Neural cell (in vitro differentiated cells): ENCODE results near the gene CDC123. TPM values are rescaled to one million over a fixed set of nuclear protein-coding genes. Genes with fewer than 3 reads are reported as not detected.
"Not testable (repeated sequence)": the region's sequence is repeated elsewhere in the genome, so short reads cannot be mapped to it uniquely, and the experiment has no call there.

Source experiments
- H2AFZ ChIP-seq: fragments of 200-600, 300-800 bp; sonication (generic), shearing (Covaris generic); 2 replicates; pipeline ENCODE4 v1.6.0; 2014; ENCODE audit warnings: low read depth, mild to moderate bottlenecking, antibody characterized with exemption, low read length, moderate library complexity
- H3F3A ChIP-seq: fragments of 200-600 bp; shearing (Covaris generic); 2 replicates; pipeline ENCODE4 v1.6.1; 2016; ENCODE audit warnings: mild to moderate bottlenecking, moderate library complexity, mixed read lengths, antibody characterized with exemption, low read length; ENCODE audit not compliant: insufficient read depth, poor library complexity, severe bottlenecking
- H3K27ac ChIP-seq: fragments of 200-600, 300-800 bp; sonication (generic), shearing (Covaris generic); 2 replicates; pipeline ENCODE4 v1.5.1; 2014; ENCODE audit warnings: mild to moderate bottlenecking, low read length, moderate library complexity
- H3K27me3 ChIP-seq: fragments of 300-800, 200-600 bp; sonication (generic), shearing (Covaris generic); 2 replicates; pipeline ENCODE4 v1.6.0; 2014; ENCODE audit warnings: mild to moderate bottlenecking, low read depth, low read length, moderate library complexity; ENCODE audit not compliant: insufficient read depth
- H3K36me3 ChIP-seq: fragments of 300-800, 200-600 bp; sonication (generic), shearing (Covaris generic); 2 replicates; pipeline ENCODE4 v1.5.1; 2014; ENCODE audit warnings: mild to moderate bottlenecking, antibody characterized with exemption, low read length, moderate library complexity; ENCODE audit not compliant: insufficient read depth
- H3K4me2 ChIP-seq: fragments of 300-800, 200-600 bp; sonication (generic), shearing (Covaris generic); 2 replicates; pipeline ENCODE4 v1.6.0; 2014; ENCODE audit warnings: mild to moderate bottlenecking, low read length
- H3K4me3 ChIP-seq: fragments of 300-800, 200-600 bp; sonication (generic), shearing (Covaris generic); 2 replicates; pipeline ENCODE4 v1.5.1; 2014; ENCODE audit warnings: mild to moderate bottlenecking, low read length, moderate library complexity
- H3K79me2 ChIP-seq: fragments of 200-600 bp; shearing (Covaris generic); replicated peaks from 2 replicates; pipeline ENCODE4 v1.6.0; 2014; ENCODE audit warnings: mild to moderate bottlenecking, low read length, moderate library complexity; ENCODE audit not compliant: insufficient read depth
- H3K9ac ChIP-seq: fragments of 300-800, 200-600 bp; sonication (generic), shearing (Covaris generic); 2 replicates; pipeline ENCODE4 v1.6.1; 2016; ENCODE audit warnings: mild to moderate bottlenecking, low read length, mixed read lengths
- H3K9me2 ChIP-seq: fragments of 200-600 bp; shearing (Covaris generic); 2 replicates; pipeline ENCODE4 v1.6.1; 2016; ENCODE audit warnings: mild to moderate bottlenecking, low read length, mixed read lengths; ENCODE audit not compliant: insufficient read depth
- H3K9me3 ChIP-seq: fragments of 200-600, 300-800 bp; sonication (generic), shearing (Covaris generic); 2 replicates; pipeline ENCODE4 v1.6.1; 2016; ENCODE audit warnings: mild to moderate bottlenecking, mixed run types, low read length, moderate library complexity, mixed read lengths
- H4K20me1 ChIP-seq: fragments of 200-600 bp; shearing (Covaris generic); 2 replicates; pipeline ENCODE4 v1.6.1; 2016; ENCODE audit warnings: mild to moderate bottlenecking, mixed run types; ENCODE audit not compliant: insufficient read depth
- CTCF ChIP-seq: fragments of 450-650 bp; IDR thresholded peaks from 2 replicates; pipeline ENCODE4 v1.5.1; 2014; ENCODE audit warnings: antibody characterized with exemption, mild to moderate bottlenecking, moderate library complexity; ENCODE audit not compliant: poor library complexity, severe bottlenecking
- EP300 ChIP-seq: fragments of 450-650 bp; conservative IDR thresholded peaks from 2 replicates; pipeline ENCODE4 v1.6.1; 2014; ENCODE audit warnings: antibody characterized with exemption, mild to moderate bottlenecking, moderate library complexity; ENCODE audit not compliant: poor library complexity, severe bottlenecking
- EZH2 ChIP-seq: fragments of 200-600, 300-800 bp; shearing (Covaris generic), sonication (generic); IDR thresholded peaks from 2 replicates; pipeline ENCODE4 v1.6.1; 2014; ENCODE audit warnings: antibody characterized with exemption, low read length, borderline replicate concordance, mild to moderate bottlenecking; ENCODE audit not compliant: insufficient read depth, poor library complexity, severe bottlenecking
- MXI1 ChIP-seq: fragments of 450-650 bp; conservative IDR thresholded peaks from 2 replicates; pipeline ENCODE4 v1.6.1; 2014; ENCODE audit warnings: antibody characterized with exemption, mild to moderate bottlenecking; ENCODE audit not compliant: poor library complexity, severe bottlenecking
- POLR2AphosphoS5 ChIP-seq: IDR thresholded peaks from 2 replicates; pipeline ENCODE4 v1.6.1; 2012
- RAD21 ChIP-seq: fragments of 450-650 bp; conservative IDR thresholded peaks from 2 replicates; pipeline ENCODE4 v1.6.1; 2014; ENCODE audit warnings: antibody characterized with exemption, mild to moderate bottlenecking, moderate library complexity
- REST ChIP-seq: IDR thresholded peaks from 2 replicates; pipeline ENCODE4 v1.6.1; 2012; ENCODE audit warnings: borderline replicate concordance
- SMC3 ChIP-seq: fragments of 450-650 bp; conservative IDR thresholded peaks from 2 replicates; pipeline ENCODE4 v1.6.1; 2014; ENCODE audit warnings: antibody characterized with exemption, mild to moderate bottlenecking, moderate library complexity; ENCODE audit not compliant: poor library complexity
- TAF1 ChIP-seq: IDR thresholded peaks from 2 replicates; pipeline ENCODE4 v1.6.1; 2012; ENCODE audit warnings: low read depth
- polyA plus RNA-seq: library from polyadenylated mRNA; depleted of rRNA; stranded (reverse); fragments of >200 nt; gene quantifications from 2 replicates; pipeline ENCODE4 v1.2.3, GENCODE V29; 2014

Gene CDC123
- polyA plus RNA-seq, 1 donor from 2014 or later = 110 TPM

DNA sequence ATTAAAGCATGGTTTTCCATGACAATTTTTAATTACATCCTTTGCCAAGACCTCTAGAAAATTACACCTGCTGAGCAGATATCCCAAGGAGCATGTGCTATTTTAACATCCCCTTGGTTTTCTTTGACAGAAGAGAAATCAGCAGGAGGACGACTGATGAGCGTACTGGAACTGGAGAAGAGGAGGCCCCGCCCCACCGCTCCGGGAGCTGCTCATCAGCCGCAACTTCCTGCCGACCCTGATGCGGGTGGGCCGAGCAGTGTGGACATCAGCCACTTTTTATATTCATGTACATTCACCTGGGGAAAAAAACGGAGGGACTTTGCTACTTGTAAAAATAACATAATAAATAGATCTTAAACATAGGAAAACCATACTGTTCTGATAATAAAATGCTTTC, 54.2 kb downstream of the CDC123 start:
- Histone ChIP-seq H2AFZ (no peak overlapping the region), H3K4me3 (no peak overlapping the region), H3K4me2 (no peak overlapping the region), H3K27me3 (no peaks in the 10 kb centered on the region), H3F3A (no peaks in the 10 kb centered on the region), H3K36me3 (no peaks in the 10 kb centered on the region), H3K27ac (no peak overlapping the region), H3K79me2 (no peaks in the 10 kb centered on the region), H3K9me3 (no peaks in the 10 kb centered on the region), H3K9me2 (no peaks in the 10 kb centered on the region), H3K9ac (no peak overlapping the region), H4K20me1 (no peaks in the 10 kb centered on the region)
- TF ChIP-seq TAF1 (no peak), POLR2AphosphoS5 (no peak), MXI1 (no peak), EZH2 (no peak), REST (no peak), SMC3 (no peak), RAD21 (no peak), EP300 (no peak)

- not testable (repeated sequence) for H4K20me1 ChIP-seq, H3K9me2 ChIP-seq, H3K36me3 ChIP-seq, H3F3A ChIP-seq, H3K9ac ChIP-seq, H3K4me3 ChIP-seq, H3K79me2 ChIP-seq, H3K9me3 ChIP-seq, H3K4me2 ChIP-seq, H2AFZ ChIP-seq, H3K27ac ChIP-seq, H3K27me3 ChIP-seq
Observed at GRCh38 chr10:12250702-12251101, 54.7 kb downstream of the CDC123 start.

- Histone ChIP-seq H3K36me3 (no peaks in the 10 kb centered on the region), H3K79me2 (no peaks in the 10 kb centered on the region), H3F3A (no peaks in the 10 kb centered on the region), H3K27me3 (no peaks in the 10 kb centered on the region), H3K9me2 (no peaks in the 10 kb centered on the region), H3K9ac (no peak overlapping the region), H3K27ac (no peak overlapping the region), H3K4me3 (no peak overlapping the region), H4K20me1 (no peaks in the 10 kb centered on the region), H2AFZ (no peak overlapping the region), H3K9me3 (no peaks in the 10 kb centered on the region), H3K4me2 (no peak overlapping the region)
- TF ChIP-seq RAD21 (no peak), EP300 (no peak), TAF1 (no peak), MXI1 (no peak), EZH2 (no peak), CTCF (no peak), REST (no peak), SMC3 (no peak), POLR2AphosphoS5 (no peak)
Observed at GRCh38 chr10:12251581-12251980, 55.6 kb downstream of the CDC123 start.
